ENCODE results near the gene ABCA7.

- TF ChIP-seq CTCF (IDR thresholded peaks at IDR 0.05) (no peak), POLR2A (IDR thresholded peaks at IDR 0.05) (no peak)
Observed at GRCh38 chr19:1094655-1094977, 54.7 kb downstream of the ABCA7 start.

All from sigmoid colon (tissue), 3 donors.